SU-DHL-6 (cell line): ENCODE measurements around the gene PDE7B.

ENCODE experiments used
- H2AFZ ChIP-seq: fragments of 200-600 bp; sonication (generic); 2 replicates; pipeline ENCODE4 v1.6.1; 2014; ENCODE audit warnings: low read depth, mild to moderate bottlenecking, moderate library complexity, mixed read lengths, antibody characterized with exemption, low read length; ENCODE audit not compliant: severe bottlenecking
- H3F3A ChIP-seq: fragments of 200-600 bp; shearing (Covaris generic); 2 replicates; pipeline ENCODE4 v1.6.0; 2016; ENCODE audit warnings: antibody characterized with exemption, mild to moderate bottlenecking; ENCODE audit not compliant: insufficient read depth
- H3K27ac ChIP-seq: fragments of 200-600 bp; sonication (generic); 2 replicates; pipeline ENCODE4 v1.5.1; 2016; ENCODE audit warnings: low read depth, mild to moderate bottlenecking, low read length, moderate library complexity, mixed read lengths
- H3K27me3 ChIP-seq: fragments of 200-600 bp; sonication (generic), shearing (Covaris generic); 2 replicates; pipeline ENCODE4 v1.6.0; 2014; ENCODE audit warnings: mild to moderate bottlenecking, low read length
- H3K36me3 ChIP-seq: fragments of 200-600 bp; sonication (generic); 2 replicates; pipeline ENCODE4 v1.6.1; 2014; ENCODE audit warnings: mild to moderate bottlenecking, low read length, mixed read lengths
- H3K4me2 ChIP-seq: fragments of 300-600, 200-600 bp; shearing (Covaris generic), sonication (generic); 2 replicates; pipeline ENCODE4 v1.6.0; 2014; ENCODE audit warnings: low read length, low read depth, mild to moderate bottlenecking; ENCODE audit not compliant: poor library complexity, severe bottlenecking
- H3K4me3 ChIP-seq: fragments of 200-600 bp; sonication (generic); 2 replicates; pipeline ENCODE4 v1.5.1; 2014; ENCODE audit warnings: antibody characterized with exemption, low read length, mild to moderate bottlenecking, mixed read lengths; ENCODE audit not compliant: insufficient read depth, poor library complexity, severe bottlenecking
- H3K79me2 ChIP-seq: fragments of 200-600 bp; sonication (generic); 2 replicates; pipeline ENCODE4 v1.6.1; 2014; ENCODE audit warnings: mild to moderate bottlenecking, low read length, moderate library complexity; ENCODE audit not compliant: insufficient read depth
- H3K9ac ChIP-seq: fragments of 200-600 bp; sonication (generic); 2 replicates; pipeline ENCODE4 v1.7.0; 2014; ENCODE audit warnings: mild to moderate bottlenecking, low read length
- H3K9me2 ChIP-seq: fragments of 200-600 bp; sonication (generic); replicated peaks from 2 replicates; pipeline ENCODE4 v1.6.1; 2014; ENCODE audit warnings: low read length; ENCODE audit not compliant: insufficient read depth
- H3K9me3 ChIP-seq: fragments of 200-600 bp; sonication (generic); 2 replicates; pipeline ENCODE4 v1.6.1; 2014; ENCODE audit warnings: low read length, mixed read lengths; ENCODE audit not compliant: insufficient read depth
- H4K20me1 ChIP-seq: fragments of 200-600 bp; sonication (generic); 2 replicates; pipeline ENCODE4 v1.6.1; 2014; ENCODE audit warnings: low read depth, mild to moderate bottlenecking, antibody characterized with exemption, low read length, moderate library complexity, mixed read lengths
- CTCF ChIP-seq: fragments of 200-600 bp; sonication (generic); IDR thresholded peaks from one replicate; pipeline ENCODE4 v1.5.1; 2017; ENCODE audit warnings: antibody characterized with exemption, mild to moderate bottlenecking, low read length, moderate library complexity; ENCODE audit not compliant: insufficient read depth, poor library complexity, severe bottlenecking
- EZH2phosphoT487 ChIP-seq: fragments of 200-600 bp; sonication (generic), shearing (Covaris generic); conservative IDR thresholded peaks from 2 replicates; pipeline ENCODE4 v1.6.1; 2018; ENCODE audit warnings: mild to moderate bottlenecking, antibody characterized with exemption, low read length, moderate library complexity, mixed read lengths

Gene PDE7B

GRCh38 chr6:135996668-135997067 is 145.2 kb downstream of the PDE7B start:
- TF ChIP-seq EZH2phosphoT487 (no peak), CTCF (no peak)
- Histone ChIP-seq H3F3A (no peaks in the 10 kb centered on the region), H3K4me2 (no peak overlapping the region), H3K27me3 (no peaks in the 10 kb centered on the region), H3K9me2 (no peaks in the 10 kb centered on the region), H3K4me3 (no peak overlapping the region), H4K20me1 (no peaks in the 10 kb centered on the region), H3K36me3 (no peaks in the 10 kb centered on the region), H3K9ac (no peak overlapping the region), H3K79me2 (no peaks in the 10 kb centered on the region), H2AFZ (no peak overlapping the region), H3K9me3 (no peaks in the 10 kb centered on the region), H3K27ac (no peak overlapping the region)

- Histone ChIP-seq H3K27ac (no peak overlapping the region), H3K27me3 (no peaks in the 10 kb centered on the region), H3F3A (no peaks in the 10 kb centered on the region), H3K9ac (no peak overlapping the region), H3K79me2 (no peaks in the 10 kb centered on the region), H3K4me3 (no peak overlapping the region), H3K36me3 (no peaks in the 10 kb centered on the region), H2AFZ (no peak overlapping the region), H4K20me1 (no peaks in the 10 kb centered on the region), H3K4me2 (no peak overlapping the region), H3K9me2 (no peaks in the 10 kb centered on the region), H3K9me3 (no peaks in the 10 kb centered on the region)
- TF ChIP-seq EZH2phosphoT487: no peak
- TF ChIP-seq CTCF: no peak
Measured at GRCh38 chr6:135999393-135999792, 147.9 kb downstream of the PDE7B start.

- Histone ChIP-seq H3K4me3 (no peak overlapping the region), H3K79me2 (no peaks in the 10 kb centered on the region), H4K20me1 (no peaks in the 10 kb centered on the region), H3K27ac (no peak overlapping the region), H3K4me2 (no peak overlapping the region), H3K36me3 (no peaks in the 10 kb centered on the region), H3K27me3 (no peaks in the 10 kb centered on the region), H3K9ac (no peak overlapping the region), H3F3A (no peaks in the 10 kb centered on the region), H3K9me2 (no peaks in the 10 kb centered on the region), H2AFZ (no peak overlapping the region), H3K9me3 (no peaks in the 10 kb centered on the region)
- TF ChIP-seq EZH2phosphoT487 (no peak), CTCF (no peak)
Measured at GRCh38 chr6:136007345-136007744, 155.8 kb downstream of the PDE7B start.

- H3K9me3 ChIP-seq: no peaks in the 10 kb centered on the region
- no peaks in the 10 kb centered on the region for H3K79me2 ChIP-seq
- H3F3A ChIP-seq: no peaks in the 10 kb centered on the region
- no peaks in the 10 kb centered on the region for H3K9me2 ChIP-seq
- H4K20me1 ChIP-seq: no peaks in the 10 kb centered on the region; the same call in 1 of the 2 replicates
- H3K36me3 ChIP-seq: no peaks in the 10 kb centered on the region
- TF ChIP-seq EZH2phosphoT487: no peak
- no peak for TF ChIP-seq CTCF
- no peak overlapping the region for H3K27ac ChIP-seq
- no peak overlapping the region for H3K4me3 ChIP-seq
- H2AFZ ChIP-seq: no peak overlapping the region
- H3K4me2 ChIP-seq: no peak overlapping the region
- no peaks in the 10 kb centered on the region for H3K27me3 ChIP-seq
- no peak overlapping the region for H3K9ac ChIP-seq
Measured at GRCh38 chr6:136011475-136011874, 160.0 kb downstream of the PDE7B start.
